Stimulated activated CD4-positive, alpha-beta T cell treated with anti-CD3 and anti-CD28 coated beads, Interleukin-12 subunit alpha, Interleukin-12 subunit beta, amount 100 ng/mL, for 24 hours (primary cell): ENCODE data around the gene ZSWIM2.
"Not testable (repeated sequence)": the region's sequence is repeated elsewhere in the genome, so short reads cannot be mapped to it uniquely, and the experiment has no call there.

Experiments
- DNase-seq, 2 experiments: peaks; one replicate each; pipeline ENCODE4 v3.0.0-alpha.2; 2020; ENCODE audit warnings: low read depth in 2 of 2

Gene ZSWIM2

GRCh38 chr2:186848873-186849578, at the start of gene ZSWIM2:
TSS of gene ZSWIM2 (minus strand) at chr2:186849170. CDS start at chr2:186849130, 40 bp downstream.
- DNase-seq, result peak in 1 of 2 experiments; percentile 14

- DNase-seq, result not testable (repeated sequence)
Measured at GRCh38 chr2:186896220-186896619, 47.2 kb upstream of the ZSWIM2 start.

- DNase-seq, result no peak
Measured at GRCh38 chr2:186895451-186895850, 46.5 kb upstream of the ZSWIM2 start.

- no peak for DNase-seq
Measured at GRCh38 chr2:186894478-186894877, 45.5 kb upstream of the ZSWIM2 start.

GRCh38 chr2:186892821-186893220, 43.9 kb upstream of the ZSWIM2 start:
- DNase-seq, result no peak

- DNase-seq, result no peak
Measured at GRCh38 chr2:186891185-186891621, 42.2 kb upstream of the ZSWIM2 start.

GRCh38 chr2:186889101-186889879, 40.3 kb upstream of the ZSWIM2 start:
- no peak for DNase-seq

GRCh38 chr2:186887107-186888090, 38.4 kb upstream of the ZSWIM2 start:
- DNase-seq, result no peak

- no peak for DNase-seq
Measured at GRCh38 chr2:186884587-186884986, 35.6 kb upstream of the ZSWIM2 start.

- DNase-seq, result no peak
Measured at GRCh38 chr2:186883666-186884065, 34.7 kb upstream of the ZSWIM2 start.

- DNase-seq, result no peak
Measured at GRCh38 chr2:186882511-186883071, 33.6 kb upstream of the ZSWIM2 start.

- DNase-seq, result no peak
Measured at GRCh38 chr2:186881660-186882059, 32.7 kb upstream of the ZSWIM2 start.

GRCh38 chr2:186879312-186879711, 30.3 kb upstream of the ZSWIM2 start:
- DNase-seq, result no peak

GRCh38 chr2:186874713-186875112, 25.7 kb upstream of the ZSWIM2 start:
- no peak for DNase-seq

GRCh38 chr2:186871881-186872280, 22.9 kb upstream of the ZSWIM2 start:
- DNase-seq, result no peak

GRCh38 chr2:186868344-186868743, 19.4 kb upstream of the ZSWIM2 start:
- DNase-seq, result no peak

- no peak for DNase-seq
Measured at GRCh38 chr2:186862869-186863709, 14.1 kb upstream of the ZSWIM2 start.

- DNase-seq, result no peak
Measured at GRCh38 chr2:186855216-186855615, 6.2 kb upstream of the ZSWIM2 start.

- no peak for DNase-seq
Measured at GRCh38 chr2:186853951-186854350, 5.0 kb upstream of the ZSWIM2 start.

GRCh38 chr2:186852508-186852907, 3.5 kb upstream of the ZSWIM2 start:
- DNase-seq, result no peak

GRCh38 chr2:186842373-186842772, 6.6 kb downstream of the ZSWIM2 start:
- no peak for DNase-seq
